CD4-positive, alpha-beta T cell treated with Interleukin-4 for 4 hours (primary cell): ENCODE data around the gene XYLB.

Experiments
- DNase-seq: peaks from one replicate; pipeline ENCODE4 v3.0.0-alpha.2; 2020

XYLB gene

GRCh38 chr3:38365469-38366062 is 19.0 kb downstream of the XYLB start:
- no peak for DNase-seq

DNA sequence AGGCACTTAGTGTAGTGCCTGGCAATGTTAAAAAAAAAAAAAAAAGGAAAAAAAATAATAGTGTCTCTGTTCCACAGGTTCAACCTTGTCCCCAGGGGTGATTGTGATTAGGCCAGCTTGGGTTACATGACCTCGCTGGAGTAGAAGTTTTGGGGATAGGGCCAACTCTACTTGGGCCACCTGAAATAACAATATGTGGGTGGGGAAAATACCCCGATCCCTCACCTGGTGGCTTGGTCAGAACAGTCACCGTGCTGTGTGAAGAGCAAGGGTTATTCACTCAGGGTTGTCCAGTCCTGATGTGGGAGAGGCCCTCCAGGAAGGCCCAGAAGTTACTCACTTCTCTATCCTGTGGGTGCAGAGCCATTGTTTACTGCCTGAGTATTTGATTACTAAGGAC is 19.5 kb downstream of the XYLB start:
- DNase-seq = no peak

DNA sequence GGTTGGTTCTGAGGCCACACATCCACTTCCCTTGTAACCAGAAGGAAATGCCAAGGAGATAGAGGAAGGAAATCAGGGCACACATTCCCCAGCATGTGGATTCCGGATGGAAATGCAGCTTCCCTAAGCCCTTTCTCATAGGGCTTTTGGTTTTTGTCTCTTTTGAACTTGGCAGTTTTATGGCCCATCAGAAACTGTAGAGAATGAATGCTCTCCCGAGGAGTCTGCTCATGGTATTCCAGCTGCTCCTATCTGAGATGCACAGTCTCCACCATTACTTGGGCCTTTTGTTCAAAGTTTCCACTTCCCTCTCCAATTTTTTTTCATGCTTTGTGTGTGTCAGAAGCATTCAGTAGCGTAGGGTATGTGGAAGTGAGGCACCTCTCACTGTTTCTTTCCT is 21.2 kb downstream of the XYLB start:
- DNase-seq = no peak

GRCh38 chr3:38368238-38368637 is 21.7 kb downstream of the XYLB start:
- no peak for DNase-seq

GRCh38 chr3:38369186-38369585 is 22.6 kb downstream of the XYLB start:
- DNase-seq = no peak

DNA sequence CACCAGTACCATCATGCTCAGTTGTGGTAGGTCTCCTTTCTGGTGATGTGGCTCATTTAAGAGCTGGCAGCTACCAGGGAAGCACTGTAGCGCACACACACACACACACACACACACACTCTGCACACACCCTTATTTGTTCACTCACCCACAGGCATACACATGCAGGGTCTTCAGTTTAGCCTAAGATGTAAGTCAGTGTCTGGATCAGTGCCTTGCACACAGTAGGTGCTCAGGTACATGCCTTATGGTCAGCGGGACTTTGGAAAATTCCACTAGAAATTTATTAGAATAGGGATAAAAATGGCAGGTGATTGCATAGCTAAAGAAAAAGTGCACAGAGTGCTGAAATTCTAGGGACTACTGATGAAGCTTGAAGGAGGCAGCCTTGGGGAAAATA is 23.6 kb downstream of the XYLB start:
- no peak for DNase-seq

DNA sequence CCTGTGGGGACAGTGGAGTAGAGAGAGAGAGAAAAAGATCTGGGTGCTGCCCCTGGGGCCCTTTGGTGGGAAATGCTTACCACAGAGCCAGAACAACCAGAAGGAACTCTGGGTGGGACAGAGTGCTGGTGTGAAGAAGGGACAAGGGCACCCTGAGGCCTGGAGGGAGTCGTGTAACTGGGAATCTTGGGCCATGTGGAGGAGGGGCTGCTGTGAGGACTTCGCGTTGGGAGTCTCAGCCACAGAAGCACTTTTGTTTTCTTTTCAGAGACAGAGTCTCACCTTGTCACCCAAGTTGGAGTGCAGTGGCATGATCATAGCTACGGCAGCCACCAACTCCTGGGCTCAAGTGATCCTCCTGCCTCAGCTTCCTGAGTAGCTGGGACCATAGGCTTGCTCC is 24.3 kb downstream of the XYLB start:
- no peak for DNase-seq

- no peak for DNase-seq
These were observed 25.1 kb downstream of the XYLB start for GRCh38 chr3:38371541-38372213.

DNA sequence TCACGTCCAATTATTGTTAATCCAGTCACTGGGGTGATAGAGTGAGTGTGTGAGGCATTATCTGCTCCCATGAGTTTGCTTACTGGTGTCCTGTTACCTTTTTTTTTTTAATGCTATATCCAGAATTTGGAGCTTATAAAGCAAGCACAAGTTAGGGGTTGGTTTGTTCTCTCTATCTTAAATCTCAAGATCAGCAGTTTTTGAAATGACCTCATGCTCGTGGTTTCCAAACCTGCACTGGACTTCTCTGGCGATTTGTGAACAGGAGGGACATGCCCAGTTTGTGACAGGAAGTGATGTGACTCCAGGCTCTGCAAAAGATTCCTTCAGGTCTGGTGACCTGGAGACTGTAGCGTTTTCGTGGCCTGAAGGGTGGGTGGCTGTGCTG is 25.6 kb downstream of the XYLB start:
- no peak for DNase-seq

- peak; percentile 27 for DNase-seq
These were observed 27.6 kb downstream of the XYLB start for GRCh38 chr3:38374221-38374620.

GRCh38 chr3:38375072-38375471 is 28.5 kb downstream of the XYLB start:
- DNase-seq = no peak

GRCh38 chr3:38375488-38376097 is 29.0 kb downstream of the XYLB start:
- DNase-seq = no peak

- DNase-seq = no peak
These were observed 29.7 kb downstream of the XYLB start for GRCh38 chr3:38376098-38376816.

- no peak for DNase-seq
These were observed 32.7 kb downstream of the XYLB start for GRCh38 chr3:38379201-38379770.

DNA sequence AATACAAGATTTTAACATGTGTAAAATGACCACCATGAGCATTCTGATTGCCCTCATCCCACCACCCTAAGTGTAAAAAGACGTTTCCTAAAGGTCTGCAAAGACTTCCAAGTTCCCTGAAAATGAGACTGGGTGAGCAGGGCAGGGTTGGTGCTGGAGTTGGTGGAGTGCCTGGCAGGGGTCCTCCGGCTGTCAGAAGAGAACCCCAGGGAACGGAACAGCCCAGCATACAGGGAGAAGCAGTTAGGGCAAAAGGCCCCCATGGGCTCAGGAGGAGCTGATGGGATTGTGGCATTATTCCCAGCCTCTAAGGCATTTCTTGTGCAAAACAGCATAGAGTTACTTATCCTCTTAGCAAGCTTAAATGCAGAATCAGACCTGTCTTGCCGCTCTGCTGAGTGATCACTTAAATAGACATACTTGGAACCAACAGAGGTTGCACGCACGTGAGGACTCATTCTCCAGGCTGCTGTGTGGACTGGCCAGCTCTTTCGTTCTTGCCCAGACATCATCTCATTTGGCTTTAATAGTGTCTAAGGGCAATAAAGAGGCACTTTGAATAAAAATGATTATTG is 36.0 kb downstream of the XYLB start:
- no peak for DNase-seq

DNA sequence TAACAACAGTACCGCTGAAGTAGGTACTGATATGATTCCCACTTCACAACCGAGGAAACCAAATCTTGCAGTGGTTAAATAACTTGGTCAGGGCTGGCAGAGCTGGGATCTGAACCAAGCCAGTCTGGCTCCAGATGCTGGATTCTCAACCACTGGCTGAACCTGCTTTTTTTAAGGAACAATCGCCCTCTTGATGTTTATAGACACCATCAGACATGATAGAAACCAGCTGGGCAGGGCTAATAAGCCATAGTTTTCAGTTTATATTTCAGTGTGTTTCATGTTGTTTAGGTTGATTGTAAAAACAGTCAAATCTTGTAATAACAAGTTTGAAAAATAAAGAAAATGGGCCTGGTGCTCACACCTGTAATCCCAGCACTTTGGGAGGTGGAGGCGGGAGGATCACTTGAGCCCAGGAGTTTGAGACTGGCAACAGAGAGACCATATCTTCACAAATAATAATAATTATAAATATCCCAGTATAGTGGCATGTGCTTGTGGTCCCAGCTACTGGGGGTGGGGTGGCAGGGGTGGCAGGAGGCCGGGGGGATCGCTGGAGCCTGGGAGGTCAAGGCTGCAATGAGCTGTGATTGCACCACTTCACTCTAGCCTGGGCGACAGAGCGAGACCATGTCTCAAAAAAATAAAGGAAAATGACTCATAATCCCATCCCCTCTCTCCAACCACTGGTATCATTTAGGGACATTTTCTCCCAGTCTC is 36.7 kb downstream of the XYLB start:
- no peak for DNase-seq

GRCh38 chr3:38386992-38387750 is 40.6 kb downstream of the XYLB start:
- no peak for DNase-seq

DNA sequence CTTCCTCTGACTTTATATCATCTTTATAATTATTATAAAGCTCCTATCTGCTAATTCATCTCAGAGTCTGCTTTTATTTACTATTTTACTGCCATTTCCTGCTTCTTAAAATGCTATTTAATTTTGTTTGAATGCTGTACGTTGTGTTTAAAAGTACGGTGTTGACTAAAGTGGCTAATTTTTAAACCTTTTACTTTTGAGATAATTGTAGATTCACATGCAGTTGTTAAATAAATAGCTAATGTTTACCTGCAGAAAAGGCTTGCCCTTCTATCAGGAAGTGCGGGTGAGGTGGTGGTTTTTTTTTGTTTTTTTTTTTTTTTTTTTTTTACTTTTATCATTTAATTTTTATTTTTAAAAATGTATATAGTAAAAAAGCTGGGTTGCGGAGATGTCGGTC is 41.3 kb downstream of the XYLB start:
- DNase-seq = no peak

DNA sequence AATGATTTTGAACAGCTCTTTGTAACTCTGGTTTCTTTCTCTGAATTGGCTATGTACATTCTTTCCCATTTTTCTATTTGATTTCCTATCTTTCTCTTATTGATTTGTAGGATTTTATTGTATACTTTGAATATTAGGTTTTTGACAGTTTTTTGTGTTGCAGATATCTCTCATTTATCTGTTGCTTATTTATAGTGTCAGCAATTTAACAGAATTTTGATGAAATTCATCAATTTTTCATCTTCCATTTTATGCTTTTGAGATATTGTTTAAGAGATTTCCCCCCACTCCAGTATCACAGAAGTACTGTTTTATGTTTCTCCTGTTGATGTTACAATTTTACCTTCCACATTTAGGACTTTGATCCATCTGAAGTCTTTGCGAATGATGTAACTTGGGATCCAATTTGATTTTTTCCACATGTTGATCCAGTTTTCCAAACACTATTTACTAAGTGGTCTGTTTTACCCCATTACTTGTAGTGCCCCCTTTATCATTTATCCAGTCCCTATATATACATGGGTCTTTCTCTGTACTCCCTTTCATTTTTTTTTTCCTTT is 46.1 kb downstream of the XYLB start:
- no peak for DNase-seq

DNA sequence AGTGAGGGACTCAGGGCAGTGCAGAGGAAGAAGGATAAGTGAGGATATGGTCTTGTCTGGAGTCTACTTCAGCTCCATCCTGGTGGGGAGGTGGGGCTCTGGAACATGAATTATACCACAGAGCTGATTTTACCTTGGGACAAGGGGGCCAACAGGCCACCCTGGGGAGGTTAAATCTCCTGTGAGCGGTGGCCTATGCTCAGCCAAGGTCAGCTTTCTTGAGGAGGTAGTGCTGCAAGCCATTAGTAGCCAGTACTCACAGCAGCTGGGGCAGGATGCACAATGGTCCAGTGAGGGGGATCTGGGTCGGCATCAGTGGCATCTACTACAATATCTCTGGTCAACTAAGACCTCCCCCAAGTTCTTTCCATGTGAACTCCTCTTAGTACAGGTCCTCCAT is 49.7 kb downstream of the XYLB start:
- DNase-seq = no peak

DNA sequence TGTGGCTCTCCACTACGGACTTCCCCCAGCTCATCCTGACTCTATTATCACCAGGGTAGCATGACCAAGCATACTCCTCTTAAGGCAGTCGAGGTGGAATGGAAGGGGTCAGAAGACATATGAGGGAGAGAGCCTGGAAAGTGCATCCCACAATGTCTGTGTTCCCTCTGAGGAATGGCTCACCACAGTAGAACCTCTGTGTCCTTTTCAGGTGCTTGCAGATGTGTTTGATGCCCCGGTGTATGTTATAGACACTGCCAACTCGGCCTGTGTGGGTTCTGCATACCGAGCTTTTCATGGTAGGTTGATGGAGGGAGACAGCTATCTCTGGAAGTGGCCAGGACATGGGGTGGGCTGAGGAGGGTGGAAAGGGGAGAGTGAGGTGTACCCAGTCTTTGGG is 50.3 kb downstream of the XYLB start:
- DNase-seq = no peak

GRCh38 chr3:38397320-38397719 is 50.7 kb downstream of the XYLB start:
- no peak for DNase-seq
